ENCODE measurements around the gene GALNT13.

GALNT13 gene

GRCh38 chr2:154331784-154332183 is 460.1 kb downstream of the GALNT13 start:
- DNase-seq: no peak

DNA sequence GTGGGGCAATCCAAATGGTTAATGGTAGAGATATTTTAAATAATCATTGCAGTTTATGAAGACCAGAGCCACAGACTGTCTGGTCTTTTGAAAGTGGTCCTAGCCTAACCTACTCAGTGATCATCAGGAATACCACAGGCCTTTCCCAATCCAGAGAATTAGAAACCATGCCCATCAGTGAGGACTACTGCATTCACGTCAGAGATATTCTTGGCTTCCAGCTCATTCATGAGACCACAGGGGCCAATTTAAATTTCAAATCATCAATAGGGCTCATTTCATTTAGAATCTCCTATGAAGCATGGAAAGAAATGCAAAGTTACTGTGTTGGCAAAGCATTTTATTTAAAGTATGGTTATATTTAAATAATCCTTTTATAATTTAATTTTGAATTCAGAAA is 464.5 kb downstream of the GALNT13 start:
- no peak for DNase-seq

- DNase-seq: no peak
These were observed 466.7 kb downstream of the GALNT13 start for GRCh38 chr2:154338352-154338967.

DNA sequence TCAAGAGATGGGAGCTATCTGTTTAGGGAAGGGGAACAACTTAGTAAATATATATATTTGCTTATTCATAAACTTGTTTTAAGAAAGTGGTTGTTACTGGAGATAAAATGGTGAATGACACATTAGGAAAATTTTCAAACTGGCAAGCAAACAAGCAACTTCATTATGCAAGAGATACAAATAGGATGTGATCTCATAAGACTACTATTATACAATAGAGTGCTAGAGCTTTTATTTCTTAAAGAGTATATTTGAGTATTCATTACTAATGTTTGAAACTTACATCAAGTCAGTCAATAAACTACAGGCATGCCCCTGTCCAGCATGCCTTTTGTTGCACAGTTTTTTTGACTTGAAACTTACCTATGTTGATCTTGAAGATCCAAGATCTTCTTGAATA is 471.6 kb downstream of the GALNT13 start:
- no peak for DNase-seq

DNA sequence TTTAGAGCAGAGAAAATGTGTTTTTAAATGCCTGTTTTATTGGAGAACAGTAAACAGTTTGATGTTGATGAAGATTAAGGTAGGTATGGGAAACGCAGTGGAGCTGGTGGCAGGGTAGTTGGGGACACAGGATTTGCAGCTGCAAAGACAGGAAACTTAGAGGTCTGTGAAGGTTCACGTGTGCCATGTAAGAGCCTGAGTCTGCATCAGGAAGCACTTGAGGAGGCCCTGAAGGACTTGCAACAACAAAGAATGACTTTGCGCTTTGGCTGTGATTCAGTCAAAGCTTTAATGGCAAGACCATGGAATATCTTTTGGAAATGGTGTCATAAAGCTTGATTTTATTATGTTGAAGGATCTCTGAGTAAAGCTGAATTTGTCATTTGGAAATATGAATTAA is 479.2 kb downstream of the GALNT13 start:
- DNase-seq: no peak

DNA sequence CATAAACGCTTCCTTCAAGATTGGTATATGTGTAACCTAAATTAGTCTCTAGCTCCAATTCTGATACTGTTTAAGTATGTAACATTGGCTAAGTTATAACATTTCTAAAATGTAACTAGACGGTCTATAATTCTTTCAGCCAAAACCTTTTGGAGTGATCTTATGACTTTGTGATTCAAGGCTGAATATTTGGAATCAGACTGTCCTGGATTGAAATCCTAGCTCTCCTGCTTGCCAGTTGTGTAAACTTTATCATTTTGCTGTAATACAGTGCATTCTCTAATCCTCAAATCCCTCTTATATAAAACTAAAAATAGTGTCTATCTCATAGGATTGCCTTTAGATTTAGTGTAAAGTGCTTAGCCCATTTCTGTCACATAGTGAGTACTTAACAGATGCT is 489.6 kb downstream of the GALNT13 start:
- DNase-seq: no peak

DNA sequence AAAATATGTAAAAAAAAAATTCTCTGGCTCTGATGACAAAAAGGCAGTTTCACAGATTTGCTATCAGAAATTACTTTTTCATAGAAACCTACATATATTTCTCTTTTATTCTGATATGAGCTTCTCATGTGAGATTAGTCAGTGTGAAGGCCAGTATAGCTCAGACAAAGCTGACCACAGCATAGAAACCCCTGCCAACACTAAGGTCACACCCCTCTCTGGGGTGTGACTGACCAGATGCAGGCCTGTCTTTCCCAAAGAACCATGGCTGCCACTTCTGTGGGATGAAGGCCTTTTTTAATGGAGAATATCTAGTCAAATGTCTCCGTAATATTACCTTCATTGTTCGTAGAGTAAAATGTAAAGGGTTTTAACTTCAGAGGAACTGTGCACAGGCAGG is 496.4 kb downstream of the GALNT13 start:
- no peak for DNase-seq

DNA sequence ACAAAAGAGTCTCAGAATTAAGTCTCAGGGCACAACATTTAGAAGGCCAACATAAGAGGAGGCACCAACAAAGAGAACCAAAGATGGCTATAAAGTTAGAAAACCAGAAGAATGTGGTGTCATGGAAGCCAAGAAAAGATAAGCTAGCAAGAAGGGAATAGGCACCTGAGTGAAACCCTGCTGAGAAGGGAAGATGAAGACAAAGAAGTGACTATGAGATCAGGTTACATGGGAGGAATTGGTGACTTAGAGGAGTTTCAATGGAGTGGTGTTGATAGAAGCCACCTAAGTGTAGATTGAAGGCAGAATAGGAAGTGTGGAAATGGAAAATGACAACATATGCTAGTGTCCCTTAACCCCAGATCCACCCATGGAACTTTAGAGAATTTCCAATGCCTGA is 499.2 kb downstream of the GALNT13 start:
- DNase-seq: no peak

DNA sequence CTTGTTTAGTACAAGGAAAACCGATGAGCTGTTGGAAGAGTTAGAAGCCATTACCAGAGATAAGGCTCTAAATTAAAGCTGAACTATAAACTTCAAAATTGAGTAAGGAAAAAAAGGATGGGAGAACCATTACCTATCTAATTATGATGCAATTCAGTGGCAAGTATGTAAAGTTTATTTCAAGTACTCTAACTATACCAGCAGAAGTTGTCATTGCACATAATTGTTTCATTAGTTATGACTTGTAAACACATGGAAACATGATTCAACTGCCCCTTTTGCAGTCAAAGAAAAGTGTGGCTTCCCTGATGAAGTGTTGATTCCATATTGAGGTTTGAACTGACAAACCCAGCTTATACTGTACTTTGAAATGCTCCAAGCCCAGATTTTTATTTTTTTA is 502.7 kb downstream of the GALNT13 start:
- DNase-seq: no peak

GRCh38 chr2:154375579-154375931 is 503.8 kb downstream of the GALNT13 start:
- no peak for DNase-seq

DNA sequence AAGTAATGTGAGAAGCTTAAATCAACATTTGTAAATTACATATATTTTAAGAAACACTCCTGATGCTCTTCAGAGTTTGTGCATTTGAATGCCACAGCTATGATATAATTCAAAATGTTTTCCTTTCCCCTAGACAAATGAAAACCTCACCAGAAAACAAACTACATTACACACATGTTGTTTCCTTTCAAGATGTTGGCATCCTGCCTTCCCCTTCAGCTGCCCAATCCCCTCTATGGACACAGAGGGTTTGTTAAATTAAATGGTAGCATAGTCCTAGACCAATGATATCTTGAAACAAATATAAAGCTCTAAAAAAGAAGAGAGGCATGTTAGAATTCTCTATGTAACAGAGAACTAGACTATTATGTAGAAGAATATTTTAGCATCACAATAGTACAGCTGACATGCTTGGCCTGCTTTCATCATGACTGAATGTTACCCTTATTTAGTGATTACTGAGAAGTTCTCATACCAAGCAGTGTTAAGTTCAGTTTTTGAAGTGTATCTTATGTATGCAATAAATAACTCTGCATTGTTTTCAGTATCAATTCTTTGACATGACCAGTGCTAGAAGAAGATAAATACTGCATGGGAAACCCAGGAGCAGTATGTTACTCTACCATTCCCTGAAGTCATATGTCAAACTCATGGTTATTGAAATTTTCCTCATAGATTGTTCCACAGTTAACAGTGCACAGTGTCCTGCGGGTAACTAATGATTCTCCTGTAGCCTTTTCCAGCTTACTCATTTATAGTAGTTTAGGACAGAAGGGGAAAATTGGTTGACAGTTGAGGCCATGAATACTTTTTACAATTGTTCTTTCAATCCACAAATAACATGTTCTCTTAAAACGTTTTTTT is 510.4 kb downstream of the GALNT13 start:
- DNase-seq: no peak

DNA sequence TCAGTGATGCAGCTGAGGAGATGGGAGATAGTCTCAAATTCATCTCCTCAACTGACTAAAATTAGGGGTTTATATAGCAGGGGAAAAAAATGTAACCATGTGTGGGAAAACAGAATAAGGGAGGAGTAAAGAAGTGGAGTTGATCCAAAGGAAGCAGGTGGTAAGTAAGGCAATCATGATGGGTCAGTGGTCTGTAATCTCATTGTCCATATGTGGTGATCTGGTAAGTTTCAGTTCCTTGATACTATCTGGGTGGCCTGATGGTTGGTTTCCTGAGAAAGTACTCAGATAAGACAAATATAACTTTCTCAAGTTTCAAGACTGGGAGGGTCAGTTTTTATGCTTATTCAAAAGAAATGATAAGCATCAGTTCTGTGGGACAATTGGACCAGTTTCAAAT is 514.5 kb downstream of the GALNT13 start:
- no peak for DNase-seq

GRCh38 chr2:154391051-154391450 is 519.3 kb downstream of the GALNT13 start:
- DNase-seq: no peak

GRCh38 chr2:154392256-154392655 is 520.5 kb downstream of the GALNT13 start:
- DNase-seq: no peak

- no peak for DNase-seq
These were observed 522.9 kb downstream of the GALNT13 start for GRCh38 chr2:154394600-154394999.

DNA sequence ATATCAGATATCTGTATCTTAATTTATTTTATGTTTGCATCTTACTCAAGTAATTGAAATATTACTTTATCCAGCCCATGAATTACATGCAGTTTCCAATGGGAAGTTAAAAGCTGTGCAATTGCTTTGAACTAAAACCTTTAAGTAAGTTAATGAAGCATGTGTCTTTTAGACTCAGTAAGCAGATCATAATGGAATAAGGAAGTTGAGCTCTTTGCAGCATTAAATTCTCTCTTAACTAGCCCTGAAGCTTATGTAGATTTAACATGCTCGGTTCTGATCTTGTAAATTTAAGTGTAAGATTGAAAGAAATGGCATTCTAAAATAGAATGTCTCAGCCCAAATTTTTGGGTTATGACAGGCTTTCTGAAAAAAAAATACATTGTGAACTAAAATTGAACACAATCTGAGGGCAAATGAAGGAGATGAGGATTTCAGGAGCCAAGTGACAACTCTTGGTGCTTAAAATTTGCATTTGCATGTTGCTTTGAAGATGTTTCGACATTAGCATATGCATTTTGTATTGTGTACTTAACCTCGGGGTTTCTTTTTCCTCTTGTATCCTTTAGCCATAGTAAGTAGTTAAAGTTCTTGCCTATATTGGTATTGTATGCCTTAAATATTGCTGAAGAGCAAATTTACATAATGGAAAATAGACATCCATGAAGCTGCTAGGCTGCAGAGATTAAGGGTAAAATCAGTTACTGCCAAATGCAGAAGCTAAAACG is 529.0 kb downstream of the GALNT13 start:
- no peak for DNase-seq

GRCh38 chr2:154402213-154402612 is 530.5 kb downstream of the GALNT13 start:
- no peak for DNase-seq

DNA sequence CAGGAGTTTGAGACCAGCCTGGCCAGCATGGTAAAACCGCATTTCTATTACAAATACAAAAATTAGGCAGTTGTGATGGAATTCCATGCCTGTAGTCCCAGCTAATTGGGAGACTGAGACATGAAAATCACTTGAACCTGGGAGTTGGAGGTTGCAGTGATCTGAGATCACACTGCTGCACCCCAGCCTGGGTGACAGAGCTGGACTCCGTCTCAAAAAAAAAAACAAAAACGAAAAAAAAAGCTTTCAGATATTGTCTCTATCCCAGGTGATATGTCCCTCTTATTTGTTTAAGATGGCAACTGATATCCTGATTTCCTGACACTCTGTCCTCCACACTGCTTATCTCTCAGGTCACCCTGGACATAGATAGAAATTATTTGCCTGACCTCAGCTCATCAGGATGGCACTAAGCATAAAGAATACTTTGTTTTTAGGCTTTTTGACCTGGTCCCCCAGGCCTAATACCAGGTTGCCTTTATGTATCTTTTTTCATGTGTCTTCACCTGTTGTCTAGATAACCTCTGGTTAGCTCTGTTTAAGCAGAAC is 531.6 kb downstream of the GALNT13 start:
- DNase-seq: no peak

DNA sequence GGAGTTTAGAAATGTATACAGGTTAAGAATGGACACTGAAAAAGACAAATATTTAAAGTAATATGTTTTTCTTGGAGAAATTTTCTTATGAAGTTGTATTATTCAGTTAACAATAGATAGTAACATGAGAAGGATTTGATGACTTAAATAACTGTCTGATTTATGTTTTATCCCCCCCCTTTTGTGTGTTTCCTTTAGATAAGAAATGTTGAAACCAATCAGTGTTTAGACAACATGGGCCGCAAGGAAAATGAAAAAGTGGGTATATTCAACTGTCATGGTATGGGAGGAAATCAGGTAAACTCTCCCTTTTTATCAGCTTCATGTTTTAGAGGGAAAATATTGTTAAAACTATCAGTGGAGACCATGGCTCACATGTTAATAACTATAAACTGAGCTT is 537.1 kb downstream of the GALNT13 start:
- no peak for DNase-seq

DNA sequence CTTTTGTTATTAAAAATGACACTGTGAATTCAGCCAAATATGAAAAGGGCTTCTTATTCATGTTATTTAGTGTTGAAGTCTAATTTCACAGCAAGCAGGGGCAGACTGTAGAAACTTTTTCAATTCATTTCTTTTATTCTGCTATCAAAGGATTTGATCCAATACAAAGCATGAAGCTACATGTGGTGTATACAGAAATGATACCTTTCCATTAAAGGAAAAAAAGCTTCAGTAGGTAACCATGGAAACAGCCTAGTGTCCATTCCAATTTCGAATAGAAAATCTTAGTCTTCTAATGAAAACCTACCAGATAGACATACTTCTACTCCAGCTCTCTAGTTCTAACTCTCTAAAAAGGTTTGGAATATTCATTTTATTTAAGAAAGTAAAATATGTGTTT is 550.5 kb downstream of the GALNT13 start:
- DNase-seq: no peak

- DNase-seq: no peak
These were observed 554.3 kb downstream of the GALNT13 start for GRCh38 chr2:154425994-154426393.

- DNase-seq: no peak
These were observed 555.7 kb downstream of the GALNT13 start for GRCh38 chr2:154427453-154427852.

DNA sequence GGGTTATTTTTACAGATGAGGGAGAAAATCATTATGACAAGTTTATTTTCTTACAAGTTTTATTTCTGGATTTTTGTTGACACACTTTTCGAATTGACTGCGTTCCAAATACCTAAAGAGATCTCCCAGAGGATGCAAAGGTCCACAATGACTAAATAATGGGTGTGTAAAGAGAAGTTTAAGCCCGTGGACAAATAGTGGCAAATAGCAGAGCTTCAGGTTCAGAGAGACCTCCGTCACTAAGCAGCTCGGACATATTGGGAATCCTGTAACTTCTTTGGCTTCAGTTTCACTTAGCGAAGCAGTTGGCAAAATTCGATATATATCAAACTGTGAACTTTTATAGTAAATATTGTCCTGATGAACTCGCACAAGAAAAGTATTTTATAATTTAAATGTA is 556.3 kb downstream of the GALNT13 start:
- no peak for DNase-seq

DNA sequence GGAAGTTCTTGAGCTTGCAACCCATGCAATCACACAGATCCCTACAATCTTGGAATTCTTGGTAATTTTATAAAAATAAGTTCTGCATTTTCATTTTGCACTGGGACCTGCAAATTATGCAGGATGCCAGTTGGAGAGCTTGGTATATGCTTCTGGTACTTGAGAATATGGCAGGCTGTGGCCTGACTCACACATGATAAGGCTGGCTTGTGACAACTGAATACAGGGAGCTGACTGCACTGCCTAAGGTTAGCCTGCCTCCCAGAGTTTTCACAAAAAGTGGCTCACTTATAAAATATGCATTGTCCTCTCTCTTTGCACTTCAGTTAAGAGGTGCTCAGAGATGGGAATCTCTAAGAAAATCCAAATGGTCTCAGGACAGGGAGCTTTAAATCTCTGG is 561.3 kb downstream of the GALNT13 start:
- no peak for DNase-seq

Measured in CD4-positive, alpha-beta T cell treated with Interleukin-12 subunit alpha and Interleukin-12 subunit beta, for 1 hour (primary cell).